NCI-H2196 treated with DMSO at 0.1 percent for 48 hours (cell line): ENCODE results near the gene PRKD1.
"Not testable (repeated sequence)": the region's sequence is repeated elsewhere in the genome, so short reads cannot be mapped to it uniquely, and the experiment has no call there.

Source experiments
- DNase-seq: peaks from one replicate; lab custom pipeline; 2025; ENCODE audit not compliant: unreplicated experiment; lab: John Stamatoyannopoulos, UW

The PRKD1 gene

GRCh38 chr14:29802211-29802610 is 125.4 kb downstream of the PRKD1 start:
- no peak for DNase-seq

- DNase-seq, result no peak
These were observed 126.7 kb downstream of the PRKD1 start for GRCh38 chr14:29800961-29801360.

GRCh38 chr14:29799464-29800095 is 128.1 kb downstream of the PRKD1 start:
- DNase-seq, result no peak

- no peak for DNase-seq
These were observed 128.8 kb downstream of the PRKD1 start for GRCh38 chr14:29798811-29799210.

- DNase-seq, result no peak
These were observed 129.5 kb downstream of the PRKD1 start for GRCh38 chr14:29798108-29798663.

DNA sequence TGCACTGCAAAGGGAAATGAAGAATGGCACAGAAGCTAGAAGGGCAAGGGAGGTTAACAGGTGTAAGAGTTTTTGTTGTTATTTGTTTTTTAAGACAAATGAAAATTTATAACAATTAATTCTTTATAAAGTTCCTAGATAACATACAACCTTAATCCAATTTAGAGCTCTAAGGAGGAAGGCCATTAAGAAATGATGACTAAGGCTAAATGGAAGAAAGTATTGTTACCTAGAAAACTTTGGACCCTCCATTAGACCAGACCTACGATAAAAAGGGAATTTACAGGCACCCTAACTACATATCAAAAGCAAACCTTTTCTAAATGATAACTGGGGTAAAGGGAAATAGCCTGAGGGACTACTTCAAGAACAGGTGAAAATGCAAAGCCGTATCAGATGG is 130.8 kb downstream of the PRKD1 start:
- no peak for DNase-seq

- no peak for DNase-seq
These were observed 138.2 kb downstream of the PRKD1 start for GRCh38 chr14:29789475-29789874.

DNA sequence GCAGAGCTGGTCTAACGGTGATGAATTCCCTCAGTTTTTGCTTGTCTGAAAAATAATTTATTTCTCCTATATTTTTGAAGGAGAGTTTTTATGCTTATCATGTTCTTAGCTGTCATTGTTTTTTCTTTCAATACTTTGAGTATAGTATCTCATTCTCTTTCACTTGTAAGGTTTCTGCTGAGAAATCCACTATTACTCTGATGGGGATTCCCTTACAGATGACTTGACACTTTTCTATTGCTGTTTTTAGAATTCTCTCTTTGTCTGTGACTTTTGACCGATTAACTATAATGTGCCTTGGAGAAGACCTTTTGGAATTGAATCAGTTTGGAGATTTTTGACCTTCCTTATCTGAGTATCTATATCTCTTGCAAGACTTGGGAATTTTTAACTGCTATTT is 139.6 kb downstream of the PRKD1 start:
- no peak for DNase-seq

- DNase-seq, result no peak
These were observed 144.1 kb downstream of the PRKD1 start for GRCh38 chr14:29783556-29783955.

DNA sequence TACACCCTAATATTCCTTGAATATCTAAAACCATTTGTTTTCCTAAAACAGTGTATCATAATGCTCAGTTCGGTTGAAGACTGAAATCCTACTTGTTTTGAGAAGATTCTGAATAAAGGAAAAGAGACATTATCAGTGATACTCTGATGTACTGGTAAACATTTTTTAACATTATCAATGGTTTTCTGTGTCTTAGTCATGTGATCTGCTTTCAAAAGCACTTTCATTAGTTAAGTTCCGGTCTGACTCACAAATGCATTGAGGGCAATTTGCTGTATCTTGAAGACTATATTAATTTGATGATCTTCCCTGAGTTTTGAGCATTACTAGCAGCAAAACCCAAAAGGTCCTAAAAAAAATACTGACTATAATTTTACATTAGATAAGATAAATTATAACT is 145.6 kb downstream of the PRKD1 start:
- no peak for DNase-seq

- DNase-seq, result not testable (repeated sequence)
These were observed 150.5 kb downstream of the PRKD1 start for GRCh38 chr14:29777142-29777541.

DNA sequence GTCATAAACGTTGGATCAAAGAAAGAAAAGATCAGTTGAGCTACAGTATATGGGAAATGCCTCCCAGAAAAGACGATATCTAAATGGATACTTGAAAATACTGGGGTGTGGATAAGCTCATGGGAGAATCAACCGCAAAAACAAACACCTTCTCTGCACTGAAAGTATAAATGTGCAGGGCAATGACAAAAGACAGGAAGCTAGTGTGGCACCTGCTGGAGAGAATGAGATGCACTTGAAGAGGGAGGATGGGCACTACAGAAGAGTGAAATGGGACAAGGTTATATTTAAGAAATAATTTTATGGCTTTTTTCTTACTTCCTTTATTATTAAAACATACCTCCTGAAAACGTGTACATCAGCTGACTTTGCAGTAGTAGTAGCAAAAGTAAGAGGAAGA is 153.7 kb downstream of the PRKD1 start:
- DNase-seq, result peak; percentile 69

DNA sequence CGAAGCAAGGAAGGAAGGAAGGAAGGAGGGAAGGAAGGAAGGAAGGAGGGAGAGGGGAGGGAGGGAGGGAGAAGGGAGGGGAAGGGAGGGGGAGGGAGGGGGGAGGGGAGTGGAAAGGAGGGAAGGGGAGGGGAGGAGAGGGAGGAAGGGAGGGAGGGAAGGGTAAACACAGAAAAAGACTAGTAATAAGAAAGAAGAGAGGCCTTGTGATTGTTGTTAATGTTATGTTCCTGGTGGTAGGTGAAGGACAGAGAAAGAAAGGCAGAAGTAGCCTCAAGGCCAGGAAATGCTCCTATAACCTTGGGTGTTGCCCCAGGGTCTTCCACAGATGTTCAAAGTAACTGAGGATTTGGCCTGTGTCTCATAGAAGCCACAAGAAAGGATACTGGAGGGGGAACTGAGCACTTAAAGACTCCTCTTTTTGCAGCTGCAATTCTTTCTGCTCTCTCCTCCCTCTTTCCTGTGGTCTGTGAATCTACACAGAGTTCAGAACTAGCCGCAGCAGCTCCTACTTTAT is 164.2 kb downstream of the PRKD1 start:
- DNase-seq, result no peak

GRCh38 chr14:29759521-29760340 is 167.9 kb downstream of the PRKD1 start:
- peak; percentile 25 for DNase-seq

DNA sequence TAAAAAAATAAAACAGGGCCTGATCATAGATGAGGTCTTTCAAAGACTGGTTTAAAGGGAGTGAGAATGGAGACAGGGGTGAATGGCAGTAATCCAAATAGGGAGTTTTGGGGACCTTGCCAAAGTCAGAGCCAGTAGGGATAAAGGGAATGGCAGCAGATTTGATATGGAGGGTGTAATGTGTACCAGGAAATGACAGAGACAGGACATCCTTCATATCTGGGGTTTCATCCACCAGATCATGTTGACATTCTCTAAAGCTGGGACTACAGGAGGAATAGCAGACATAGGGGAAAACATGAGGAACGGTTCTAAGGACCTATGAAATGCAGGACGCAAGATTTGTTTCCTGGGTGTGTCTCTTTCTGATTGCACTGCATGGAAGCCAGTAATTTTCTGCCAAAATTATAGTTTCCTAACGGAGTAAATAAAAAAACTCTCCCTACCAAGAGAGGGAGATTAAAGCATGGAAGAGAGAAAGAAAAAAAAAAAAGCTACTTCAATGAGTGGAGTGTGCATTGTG is 169.9 kb downstream of the PRKD1 start:
- DNase-seq, result peak; percentile 21

GRCh38 chr14:29757188-29757680 is 170.4 kb downstream of the PRKD1 start:
- no peak for DNase-seq

GRCh38 chr14:29756019-29756385 is 171.6 kb downstream of the PRKD1 start:
- no peak for DNase-seq

- DNase-seq, result no peak
These were observed 172.2 kb downstream of the PRKD1 start for GRCh38 chr14:29755311-29756018.

DNA sequence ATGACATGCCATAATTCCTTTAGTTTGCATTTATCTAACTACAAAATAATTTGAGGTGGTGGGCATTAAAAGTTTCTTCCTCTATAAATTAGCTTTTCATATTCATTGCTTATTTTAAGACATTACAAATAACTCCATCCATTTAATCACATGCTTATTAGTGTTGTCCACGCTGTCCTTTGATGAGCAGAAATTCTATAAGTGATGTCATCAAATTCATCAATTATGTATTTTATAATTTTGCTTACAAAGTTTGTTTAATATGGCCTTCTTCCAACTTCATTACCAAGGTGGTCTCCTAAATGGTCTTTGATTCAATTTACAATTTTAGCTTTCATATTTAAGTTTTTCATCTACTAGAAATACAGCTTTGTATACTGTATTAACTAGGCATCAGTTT is 173.5 kb downstream of the PRKD1 start:
- DNase-seq, result no peak

- no peak for DNase-seq
These were observed 175.3 kb downstream of the PRKD1 start for GRCh38 chr14:29752221-29752923.
